Neuronal stem cell (in vitro differentiated cells): ENCODE data around the gene KLF14.

Experiments used
- DNase-seq: peaks from one replicate; pipeline ENCODE4 v3.0.0-alpha.2; 2013; ENCODE audit warnings: low spot score
- H2AFZ ChIP-seq: one replicate; pipeline ENCODE4 v1.6.1; 2013; ENCODE audit warnings: mild to moderate bottlenecking, low read length, inconsistent platforms
- H2AK5ac ChIP-seq: 2 replicates; pipeline ENCODE4 v1.6.1; 2013; ENCODE audit warnings: low read depth, mild to moderate bottlenecking, inconsistent platforms, low read length, moderate library complexity, mixed read lengths
- H2BK120ac ChIP-seq: 2 replicates; pipeline ENCODE4 v1.6.1; 2013; ENCODE audit warnings: low read depth, mild to moderate bottlenecking, inconsistent platforms, low read length, moderate library complexity, mixed read lengths
- H2BK12ac ChIP-seq: one replicate; pipeline ENCODE4 v1.6.1; 2013; ENCODE audit warnings: low read length, inconsistent platforms
- H2BK15ac ChIP-seq: 2 replicates; pipeline ENCODE4 v1.6.1; 2013; ENCODE audit warnings: mild to moderate bottlenecking, low read length, inconsistent platforms, mixed read lengths
- H2BK5ac ChIP-seq: one replicate; pipeline ENCODE4 v1.6.1; 2013; ENCODE audit warnings: inconsistent platforms, mild to moderate bottlenecking, low read length, moderate library complexity
- H3K14ac ChIP-seq: one replicate; pipeline ENCODE4 v1.6.1; 2013; ENCODE audit warnings: low read length, inconsistent platforms
- H3K18ac ChIP-seq: 2 replicates; pipeline ENCODE4 v1.6.1; 2013; ENCODE audit warnings: low read length, inconsistent platforms
- H3K23ac ChIP-seq: 2 replicates; pipeline ENCODE4 v1.6.1; 2013; ENCODE audit warnings: low read depth, mild to moderate bottlenecking, mixed read lengths, low read length, inconsistent platforms; ENCODE audit not compliant: poor library complexity
- H3K27ac ChIP-seq: replicated peaks from 3 replicates; pipeline ENCODE4 v1.5.1; 2013; ENCODE audit warnings: low read length, inconsistent platforms
- H3K27me3 ChIP-seq, 3 experiments: 2 replicates each; pipeline ENCODE4 v1.6.1; 2013; ENCODE audit warnings: low read length in 3 of 3, mild to moderate bottlenecking in 2 of 3, inconsistent platforms in 1 of 3, low read depth in 1 of 3, mixed read lengths in 1 of 3, moderate library complexity in 1 of 3; ENCODE audit not compliant: control insufficient read depth in 3 of 3, insufficient read depth in 3 of 3
- H3K36me3 ChIP-seq, 2 donors: replicated peaks in 1 of 2; 2 replicates each; pipeline ENCODE4 v1.6.1; 2013; ENCODE audit warnings: low read length in 2 of 2; ENCODE audit not compliant: control insufficient read depth in 2 of 2, insufficient read depth in 2 of 2
- H3K4ac ChIP-seq: 2 replicates; pipeline ENCODE4 v1.6.1; 2013; ENCODE audit warnings: inconsistent platforms, mild to moderate bottlenecking, low read length, moderate library complexity
- H3K4me1 ChIP-seq, 2 donors: 1 replicate in 1 of 2; 2 replicates in 1 of 2; pipeline ENCODE4 v1.6.1; 2013; ENCODE audit warnings: low read length in 2 of 2, low read depth in 1 of 2; ENCODE audit not compliant: control insufficient read depth in 2 of 2, insufficient read depth in 1 of 2
- H3K4me2 ChIP-seq: one replicate; pipeline ENCODE4 v1.6.1; 2013; ENCODE audit warnings: mild to moderate bottlenecking, low read length, inconsistent platforms; ENCODE audit not compliant: insufficient read depth, poor library complexity, severe bottlenecking
- H3K4me3 ChIP-seq, 2 donors: 2 replicates each; pipeline ENCODE4 v1.5.1; 2013; ENCODE audit warnings: low read length in 2 of 2, mild to moderate bottlenecking in 2 of 2, inconsistent platforms in 1 of 2, moderate library complexity in 1 of 2
- H3K79me1 ChIP-seq: one replicate; pipeline ENCODE4 v1.6.1; 2013; ENCODE audit warnings: low read depth, mild to moderate bottlenecking, inconsistent platforms, low read length, moderate library complexity
- H3K9ac ChIP-seq: one replicate; pipeline ENCODE4 v1.6.1; 2013; ENCODE audit warnings: mild to moderate bottlenecking, low read depth, low read length, inconsistent platforms; ENCODE audit not compliant: poor library complexity
- H3K9me3 ChIP-seq, 2 donors: replicated peaks in 1 of 2; 2 replicates each; pipeline versions ENCODE3 to v1.6.1; 2013; ENCODE audit warnings: low read length in 2 of 2, mild to moderate bottlenecking in 2 of 2, inconsistent platforms in 1 of 2, low read depth in 1 of 2, mixed read lengths in 1 of 2, moderate library complexity in 1 of 2; ENCODE audit not compliant: control insufficient read depth in 2 of 2, insufficient read depth in 1 of 2
- H4K8ac ChIP-seq: one replicate; pipeline ENCODE4 v1.6.1; 2013; ENCODE audit warnings: low read depth, mild to moderate bottlenecking, inconsistent platforms, low read length, moderate library complexity
- H4K91ac ChIP-seq: one replicate; pipeline ENCODE4 v1.6.1; 2013; ENCODE audit warnings: low read length, low read depth, mild to moderate bottlenecking, inconsistent platforms; ENCODE audit not compliant: poor library complexity
- WGBS, 2 donors: extraction: QIAGEN DNeasy Blood & Tissue Kit; methylation state at CpG; one replicate each; pipeline ENCODE4 v1.1.7; 2013; ENCODE audit warnings: missing lambda C conversion rate in 2 of 2, mixed read lengths in 1 of 2; ENCODE audit not compliant: insufficient read length in 2 of 2, insufficient replicate concordance in 1 of 2; ENCODE audit errors: extremely low coverage in 2 of 2; 5-methylcytosine and 5-hydroxymethylcytosine counted together

The KLF14 gene

GRCh38 chr7:130752424-130752823, 18.4 kb upstream of the KLF14 start:
- Histone ChIP-seq H3K27me3 (peaks cover 0 to 28% (median 0%) of the 10 kb centered on the region in 3 experiments), H3K23ac (no peak overlapping the region), H3K4me3 (no peak overlapping the region), H2BK15ac (no peak overlapping the region), H2BK5ac (no peak overlapping the region), H2BK120ac (no peak overlapping the region), H3K9ac (no peak overlapping the region), H3K14ac (no peak overlapping the region), H3K4me2 (no peak overlapping the region), H3K4ac (no peak overlapping the region), H4K91ac (no peak overlapping the region), H3K27ac (no peak overlapping the region), H2BK12ac (no peak overlapping the region), H3K79me1 (no peaks in the 10 kb centered on the region), H3K9me3 (no peaks in the 10 kb centered on the region), H2AK5ac (no peak overlapping the region), H2AFZ (no peak overlapping the region), H4K8ac (no peak overlapping the region), H3K36me3 (no peaks in the 10 kb centered on the region), H3K18ac (no peak overlapping the region), H3K4me1 (no peaks in the 10 kb centered on the region)
- DNase-seq = no peak
- no CpG with 5 or more reads among the region's 8 CpGs for WGBS, 2 donors

DNA sequence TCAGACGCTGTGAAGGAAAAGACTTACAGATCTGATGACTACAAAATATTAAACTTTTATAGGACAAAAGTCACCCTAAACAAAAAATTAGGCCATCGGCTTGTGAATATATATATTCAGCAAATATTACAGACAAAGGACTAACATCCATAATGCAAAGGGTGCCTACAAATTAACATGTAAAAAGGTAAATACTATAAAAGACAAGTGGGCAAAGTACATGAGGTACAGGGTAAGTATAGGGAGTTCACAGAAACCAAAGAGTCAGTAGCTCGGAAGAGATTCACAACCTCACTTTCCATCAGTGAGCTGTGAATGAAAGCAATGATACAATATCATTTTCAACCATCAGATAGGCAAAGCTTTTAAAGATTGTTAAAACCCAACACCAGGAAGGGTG, 16.7 kb upstream of the KLF14 start:
- Histone ChIP-seq H3K9ac (no peak overlapping the region), H2BK5ac (no peak overlapping the region), H2BK120ac (no peak overlapping the region), H2BK15ac (no peak overlapping the region), H3K27ac (no peak overlapping the region), H2BK12ac (no peak overlapping the region), H3K4me3 (no peak overlapping the region), H3K36me3 (no peaks in the 10 kb centered on the region), H3K4me2 (no peak overlapping the region), H3K23ac (no peak overlapping the region), H3K4me1 (no peaks in the 10 kb centered on the region), H3K14ac (no peak overlapping the region), H2AFZ (no peak overlapping the region), H3K18ac (no peak overlapping the region), H4K8ac (no peak overlapping the region), H3K9me3 (no peaks in the 10 kb centered on the region), H3K4ac (no peak overlapping the region), H3K79me1 (no peaks in the 10 kb centered on the region), H4K91ac (no peak overlapping the region), H2AK5ac (no peak overlapping the region), H3K27me3 (peaks cover 0 to 33% (median 0%) of the 10 kb centered on the region in 3 experiments)
- WGBS, 2 donors = no CpG with 5 or more reads among the region's 3 CpGs
- DNase-seq = no peak

DNA sequence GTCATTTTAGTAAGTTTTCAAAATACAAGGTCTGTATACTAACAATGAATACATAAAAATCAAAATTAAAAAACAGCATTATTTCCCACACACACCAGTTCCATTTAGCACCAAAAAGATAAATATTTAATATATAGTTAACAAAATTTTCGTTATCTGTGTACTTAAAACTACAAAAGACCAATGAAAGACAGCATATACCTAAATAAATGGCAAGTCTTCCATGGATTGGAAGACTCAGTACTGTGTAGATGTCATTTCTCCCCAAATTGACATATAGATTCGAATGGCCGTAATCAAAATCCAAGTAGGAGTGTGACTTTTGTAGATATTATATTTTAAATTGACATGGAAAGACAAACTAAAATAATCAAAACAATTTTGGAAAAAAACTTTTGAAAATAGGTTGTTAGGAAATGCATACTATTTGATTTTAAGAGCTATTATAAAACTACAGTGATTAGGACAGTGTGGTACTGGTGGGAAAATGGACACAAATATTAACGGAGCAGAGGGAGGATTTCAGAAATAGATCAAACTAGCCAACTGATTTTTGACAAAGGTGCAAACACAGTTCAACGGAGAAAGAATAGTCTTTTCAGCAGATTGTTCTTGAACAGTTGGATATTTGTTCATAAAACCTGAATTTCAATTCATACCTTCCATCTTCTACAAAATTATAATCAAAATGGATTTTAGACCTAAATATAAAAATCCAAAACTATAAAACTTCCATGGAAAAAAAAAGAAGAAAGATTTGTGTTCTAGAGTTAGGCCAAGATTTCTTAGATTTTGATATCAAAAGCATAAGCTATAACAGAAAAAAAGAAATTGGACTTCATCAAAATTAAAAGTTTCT, 14.8 kb upstream of the KLF14 start:
- Histone ChIP-seq H2BK12ac (no peak overlapping the region), H3K18ac (no peak overlapping the region), H2AK5ac (no peak overlapping the region), H4K8ac (no peak overlapping the region), H3K9ac (no peak overlapping the region), H2AFZ (no peak overlapping the region), H3K4me2 (no peak overlapping the region), H3K23ac (no peak overlapping the region), H3K9me3 (no peaks in the 10 kb centered on the region), H3K4me3 (no peak overlapping the region), H2BK5ac (no peak overlapping the region), H3K27ac (no peak overlapping the region), H4K91ac (no peak overlapping the region), H3K27me3 (peaks cover 0 to 39% (median 0%) of the 10 kb centered on the region in 3 experiments), H3K36me3 (no peaks in the 10 kb centered on the region), H2BK15ac (no peak overlapping the region), H3K79me1 (no peaks in the 10 kb centered on the region), H2BK120ac (no peak overlapping the region), H3K14ac (no peak overlapping the region), H3K4ac (no peak overlapping the region), H3K4me1 (no peaks in the 10 kb centered on the region)
- DNase-seq = no peak
- WGBS, 2 donors = no CpG with 5 or more reads among the region's 5 CpGs

DNA sequence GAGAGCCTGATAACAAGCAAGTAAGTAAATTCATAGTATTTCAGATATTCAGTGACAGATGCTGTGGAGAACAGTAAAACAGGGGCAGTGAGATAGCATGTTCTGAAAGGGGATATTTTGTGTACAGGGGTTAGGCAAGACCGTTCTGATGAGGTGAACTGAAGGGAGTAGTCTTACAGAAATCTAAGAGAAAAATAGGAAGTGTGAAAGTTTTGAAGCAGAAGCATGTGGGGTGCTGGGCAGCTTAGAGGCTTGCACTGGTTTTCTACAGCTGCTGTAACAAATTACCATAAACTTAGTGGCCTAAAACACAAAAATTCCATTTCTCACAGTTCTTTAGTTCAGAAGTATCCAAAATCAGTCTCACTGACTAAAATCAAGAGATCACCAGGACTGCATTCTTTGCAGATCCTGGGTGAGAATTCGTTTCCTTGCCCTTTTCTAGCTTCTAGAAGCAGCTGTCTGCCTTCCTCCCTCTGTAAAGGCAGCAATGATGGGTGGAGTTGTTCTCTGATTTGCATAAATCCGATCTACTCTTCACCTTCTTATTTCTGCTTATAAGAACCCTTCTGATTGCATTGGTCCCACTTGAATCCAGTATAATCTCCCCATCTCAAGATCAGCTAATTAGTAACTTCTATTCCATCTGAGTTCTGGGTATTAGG, 7.5 kb upstream of the KLF14 start:
- Histone ChIP-seq H3K9me3 (no peaks in the 10 kb centered on the region), H3K18ac (no peak overlapping the region), H3K4ac (no peak overlapping the region), H3K9ac (no peak overlapping the region), H4K8ac (no peak overlapping the region), H3K79me1 (no peaks in the 10 kb centered on the region), H2AFZ (no peak overlapping the region), H2BK15ac (no peak overlapping the region), H2BK120ac (no peak overlapping the region), H3K23ac (no peak overlapping the region), H4K91ac (no peak overlapping the region), H2AK5ac (no peak overlapping the region), H3K36me3 (no peaks in the 10 kb centered on the region), H3K14ac (no peak overlapping the region), H2BK5ac (no peak overlapping the region), H3K4me1 (no peaks in the 10 kb centered on the region), H3K27ac (no peak overlapping the region), H3K4me3 (no peak overlapping the region), H2BK12ac (no peak overlapping the region), H3K27me3 (peaks cover 0 to 77% (median under 1%) of the 10 kb centered on the region in 3 experiments), H3K4me2 (no peak overlapping the region)
- no CpG with 5 or more reads among the region's 3 CpGs for WGBS, 2 donors
- no peak for DNase-seq
